K562 (cell line): ENCODE measurements around the gene NECTIN2. TPM values are rescaled to one million over a fixed set of nuclear protein-coding genes. Genes with fewer than 3 reads are reported as not detected.
A peak's percentile ranks its signal among the peaks of the same experiment; 100 is the strongest.

ENCODE experiments used
- DDX20 ChIP-seq: fragments of 450-650 bp; IDR thresholded peaks from 2 replicates; pipeline ENCODE4 v1.6.1; 2016; ENCODE audit warnings: missing genetic modification characterization, low read depth, mild to moderate bottlenecking, missing compliant biosample characterization, moderate library complexity
- KLF1 ChIP-seq: fragments of 450-650 bp; IDR thresholded peaks from 2 replicates; pipeline ENCODE4 v1.6.1; 2016; ENCODE audit warnings: missing genetic modification characterization, missing compliant biosample characterization
- MAFG ChIP-seq: fragments of 450-650 bp; conservative IDR thresholded peaks from 2 replicates; pipeline ENCODE4 v1.6.1; 2016; ENCODE audit warnings: missing genetic modification characterization, missing compliant biosample characterization
- NRF1 ChIP-seq, 2 experiments: fragments of 450-650 bp; IDR thresholded peaks in 1 of 2; conservative IDR thresholded peaks in 1 of 2; 2 replicates each; pipeline ENCODE4 v1.6.1; 2014; ENCODE audit warnings: mild to moderate bottlenecking in 2 of 2
- TAL1 ChIP-seq: fragments of 450-650 bp; IDR thresholded peaks from 2 replicates; pipeline ENCODE4 v1.6.1; 2016; ENCODE audit warnings: mild to moderate bottlenecking
- ZBTB7A ChIP-seq: IDR thresholded peaks from 2 replicates; pipeline ENCODE4 v1.6.1; 2011; ENCODE audit warnings: low read depth, mild to moderate bottlenecking, low read length, moderate library complexity, borderline replicate concordance; ENCODE audit not compliant: control insufficient read depth
- ZNF12 ChIP-seq: sonication (generic); formaldehyde crosslinking; IDR thresholded peaks from 2 replicates; pipeline ENCODE4 v1.4.0; 2020; ENCODE audit warnings: mild to moderate bottlenecking, missing genetic modification reagents
- polyA plus RNA-seq, 8 experiments: library from polyadenylated mRNA; depleted of rRNA in 4 of 8; stranded (reverse) in 5 of 8; unstranded in 3 of 8; fragments of >200 nt; fragmentation: Nextera tagmentation in 2 of 8; fragmentation: Illumina TruSeq in 1 of 8; extraction: Ambion mirVana in 2 of 8; extraction: Trizol in 1 of 8; gene quantifications; 2 replicates each; pipeline versions ENCODE4 v1.2.1 to v1.2.3, GENCODE V29; 2011 to 2014; ENCODE audit warnings: inconsistent platforms in 1 of 8, missing spikeins in 1 of 8
- total RNA-seq, 7 experiments: library from RNA; depleted of rRNA in 6 of 7; stranded (reverse); fragments of >200 nt in 6 of 7; fragmentation: Illumina TruSeq in 2 of 7; extraction: Trizol in 2 of 7; gene quantifications; 2 replicates each; pipeline versions ENCODE4 v1.2.1 to v1.2.3, GENCODE V29; 2011 to 2021; ENCODE audit warnings: low replicate concordance in 1 of 7
- TF ChIP-seq, protein P1 (sequence below): fragments of 450-650 bp; IDR thresholded peaks from 2 replicates; pipeline ENCODE4 v1.6.1; 2016; ENCODE audit warnings: low read depth
- TF ChIP-seq, protein P2 (sequence below), 2 experiments: fragments of 450-650 bp; IDR thresholded peaks; 2 replicates each; pipeline ENCODE4 v1.6.1; 2016; ENCODE audit warnings: mild to moderate bottlenecking in 2 of 2, borderline replicate concordance in 1 of 2, low read depth in 1 of 2, moderate library complexity in 1 of 2

Gene NECTIN2
- total and polyA plus RNA-seq, 9 of the 15 experiments (the other 6 are each of a cell fraction or from before 2014, with no cell fraction given) = 3.9 to 94.9 (median 34.9) TPM

DNA sequence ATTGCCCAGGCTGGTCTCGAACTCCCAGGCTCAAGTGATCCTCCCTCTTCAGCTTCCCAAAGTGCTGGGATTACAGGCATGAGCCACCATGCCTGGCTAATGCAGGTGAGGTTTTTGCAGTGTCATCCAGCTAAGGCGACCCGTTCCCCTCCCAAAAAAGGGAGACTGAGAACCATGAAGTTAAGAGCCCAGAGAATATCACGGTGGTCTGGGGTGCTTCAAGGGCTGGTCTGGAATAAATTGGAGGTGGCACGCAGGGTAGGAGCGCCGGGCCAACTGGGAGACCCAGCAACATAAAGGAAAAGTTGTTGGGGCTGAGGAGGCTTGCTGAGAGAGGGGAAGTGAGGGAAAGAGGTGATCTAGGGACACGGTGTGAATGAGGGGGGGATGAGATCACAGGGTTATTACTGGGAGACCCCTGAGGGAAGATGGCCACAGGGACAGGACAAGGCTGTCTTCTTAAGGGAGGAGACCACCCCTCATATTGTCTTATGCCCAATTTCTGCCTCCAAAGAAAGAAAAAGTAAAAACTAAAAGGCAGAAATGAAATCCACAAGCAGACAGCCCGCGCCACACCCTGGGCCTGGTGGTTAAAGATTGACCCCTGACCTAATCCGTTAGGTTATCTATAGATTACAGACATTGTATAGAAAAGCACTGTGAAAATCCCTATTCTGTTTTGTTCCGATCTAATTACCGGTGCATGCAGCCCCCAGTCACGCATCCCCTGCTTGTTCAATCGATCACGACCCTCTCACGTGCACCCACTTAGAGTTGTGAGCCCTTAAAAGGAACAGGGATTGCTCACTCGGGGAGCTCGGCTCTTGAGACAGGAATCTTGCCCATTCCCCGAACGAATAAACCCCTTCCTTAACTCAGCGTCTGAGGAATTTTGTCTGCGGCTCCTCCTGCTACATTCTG lies 67.7 kb downstream of the NECTIN2 start (continued):
- 0 out of 2 replicates have a peak, but pooled peaks have one; percentile 14 for TF ChIP-seq DDX20 (tag)
- peak; percentile 95 for TF ChIP-seq MAFG (tag)
- peak; percentile 70; the same call in 1 of the 2 replicates for TF ChIP-seq ZNF12 (CRISPR knock-in tag)
- 0 out of 2 replicates have a peak, but pooled peaks have one; percentile 49 for TF ChIP-seq ZBTB7A
- TF ChIP-seq, protein P1, sequence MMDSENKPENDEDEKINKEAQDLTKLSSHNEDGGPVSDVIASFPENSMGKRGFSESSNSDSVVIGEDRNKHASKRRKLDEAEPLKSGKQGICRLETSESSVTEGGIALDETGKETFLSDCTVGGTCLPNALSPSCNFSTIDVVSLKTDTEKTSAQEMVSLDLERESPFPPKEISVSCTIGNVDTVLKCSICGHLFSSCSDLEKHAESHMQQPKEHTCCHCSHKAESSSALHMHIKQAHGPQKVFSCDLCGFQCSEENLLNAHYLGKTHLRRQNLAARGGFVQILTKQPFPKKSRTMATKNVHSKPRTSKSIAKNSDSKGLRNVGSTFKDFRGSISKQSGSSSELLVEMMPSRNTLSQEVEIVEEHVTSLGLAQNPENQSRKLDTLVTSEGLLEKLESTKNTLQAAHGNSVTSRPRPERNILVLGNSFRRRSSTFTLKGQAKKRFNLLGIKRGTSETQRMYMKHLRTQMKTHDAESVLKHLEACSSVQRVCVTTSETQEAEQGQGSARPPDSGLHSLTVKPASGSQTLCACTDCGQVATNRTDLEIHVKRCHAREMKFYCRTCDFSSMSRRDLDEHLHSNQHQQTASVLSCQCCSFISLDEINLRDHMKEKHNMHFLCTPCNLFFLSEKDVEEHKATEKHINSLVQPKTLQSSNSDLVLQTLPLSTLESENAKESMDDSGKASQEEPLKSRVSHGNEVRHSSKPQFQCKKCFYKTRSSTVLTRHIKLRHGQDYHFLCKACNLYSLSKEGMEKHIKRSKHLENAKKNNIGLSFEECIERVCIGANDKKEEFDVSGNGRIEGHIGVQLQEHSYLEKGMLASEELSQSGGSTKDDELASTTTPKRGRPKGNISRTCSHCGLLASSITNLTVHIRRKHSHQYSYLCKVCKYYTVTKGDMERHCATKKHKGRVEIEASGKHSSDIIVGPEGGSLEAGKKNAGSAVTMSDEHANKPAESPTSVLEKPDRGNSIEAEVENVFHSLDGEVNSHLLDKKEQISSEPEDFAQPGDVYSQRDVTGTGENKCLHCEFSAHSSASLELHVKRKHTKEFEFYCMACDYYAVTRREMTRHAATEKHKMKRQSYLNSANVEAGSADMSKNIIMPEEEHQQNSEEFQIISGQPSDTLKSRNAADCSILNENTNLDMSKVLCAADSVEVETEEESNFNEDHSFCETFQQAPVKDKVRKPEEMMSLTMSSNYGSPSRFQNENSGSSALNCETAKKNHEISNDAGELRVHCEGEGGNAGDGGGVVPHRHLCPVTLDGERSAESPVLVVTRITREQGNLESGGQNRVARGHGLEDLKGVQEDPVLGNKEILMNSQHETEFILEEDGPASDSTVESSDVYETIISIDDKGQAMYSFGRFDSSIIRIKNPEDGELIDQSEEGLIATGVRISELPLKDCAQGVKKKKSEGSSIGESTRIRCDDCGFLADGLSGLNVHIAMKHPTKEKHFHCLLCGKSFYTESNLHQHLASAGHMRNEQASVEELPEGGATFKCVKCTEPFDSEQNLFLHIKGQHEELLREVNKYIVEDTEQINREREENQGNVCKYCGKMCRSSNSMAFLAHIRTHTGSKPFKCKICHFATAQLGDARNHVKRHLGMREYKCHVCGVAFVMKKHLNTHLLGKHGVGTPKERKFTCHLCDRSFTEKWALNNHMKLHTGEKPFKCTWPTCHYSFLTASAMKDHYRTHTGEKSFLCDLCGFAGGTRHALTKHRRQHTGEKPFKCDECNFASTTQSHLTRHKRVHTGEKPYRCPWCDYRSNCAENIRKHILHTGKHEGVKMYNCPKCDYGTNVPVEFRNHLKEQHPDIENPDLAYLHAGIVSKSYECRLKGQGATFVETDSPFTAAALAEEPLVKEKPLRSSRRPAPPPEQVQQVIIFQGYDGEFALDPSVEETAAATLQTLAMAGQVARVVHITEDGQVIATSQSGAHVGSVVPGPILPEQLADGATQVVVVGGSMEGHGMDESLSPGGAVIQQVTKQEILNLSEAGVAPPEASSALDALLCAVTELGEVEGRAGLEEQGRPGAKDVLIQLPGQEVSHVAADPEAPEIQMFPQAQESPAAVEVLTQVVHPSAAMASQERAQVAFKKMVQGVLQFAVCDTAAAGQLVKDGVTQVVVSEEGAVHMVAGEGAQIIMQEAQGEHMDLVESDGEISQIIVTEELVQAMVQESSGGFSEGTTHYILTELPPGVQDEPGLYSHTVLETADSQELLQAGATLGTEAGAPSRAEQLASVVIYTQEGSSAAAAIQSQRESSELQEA = peak; percentile 52; the same call in 1 of the 2 replicates
- peak; percentile 92; the same call in 1 of the 2 replicates for TF ChIP-seq KLF1 (tag)
- peak; percentile 87 for TF ChIP-seq TAL1
- TF ChIP-seq NRF1 (conservative IDR thresholded peaks at IDR 0.05 in 1 of 2, IDR thresholded peaks at IDR 0.05 in 1 of 2) = peak in 1 of 2 experiments; percentile 32; a peak in 1 of 4 replicates
- TF ChIP-seq, protein P2, sequence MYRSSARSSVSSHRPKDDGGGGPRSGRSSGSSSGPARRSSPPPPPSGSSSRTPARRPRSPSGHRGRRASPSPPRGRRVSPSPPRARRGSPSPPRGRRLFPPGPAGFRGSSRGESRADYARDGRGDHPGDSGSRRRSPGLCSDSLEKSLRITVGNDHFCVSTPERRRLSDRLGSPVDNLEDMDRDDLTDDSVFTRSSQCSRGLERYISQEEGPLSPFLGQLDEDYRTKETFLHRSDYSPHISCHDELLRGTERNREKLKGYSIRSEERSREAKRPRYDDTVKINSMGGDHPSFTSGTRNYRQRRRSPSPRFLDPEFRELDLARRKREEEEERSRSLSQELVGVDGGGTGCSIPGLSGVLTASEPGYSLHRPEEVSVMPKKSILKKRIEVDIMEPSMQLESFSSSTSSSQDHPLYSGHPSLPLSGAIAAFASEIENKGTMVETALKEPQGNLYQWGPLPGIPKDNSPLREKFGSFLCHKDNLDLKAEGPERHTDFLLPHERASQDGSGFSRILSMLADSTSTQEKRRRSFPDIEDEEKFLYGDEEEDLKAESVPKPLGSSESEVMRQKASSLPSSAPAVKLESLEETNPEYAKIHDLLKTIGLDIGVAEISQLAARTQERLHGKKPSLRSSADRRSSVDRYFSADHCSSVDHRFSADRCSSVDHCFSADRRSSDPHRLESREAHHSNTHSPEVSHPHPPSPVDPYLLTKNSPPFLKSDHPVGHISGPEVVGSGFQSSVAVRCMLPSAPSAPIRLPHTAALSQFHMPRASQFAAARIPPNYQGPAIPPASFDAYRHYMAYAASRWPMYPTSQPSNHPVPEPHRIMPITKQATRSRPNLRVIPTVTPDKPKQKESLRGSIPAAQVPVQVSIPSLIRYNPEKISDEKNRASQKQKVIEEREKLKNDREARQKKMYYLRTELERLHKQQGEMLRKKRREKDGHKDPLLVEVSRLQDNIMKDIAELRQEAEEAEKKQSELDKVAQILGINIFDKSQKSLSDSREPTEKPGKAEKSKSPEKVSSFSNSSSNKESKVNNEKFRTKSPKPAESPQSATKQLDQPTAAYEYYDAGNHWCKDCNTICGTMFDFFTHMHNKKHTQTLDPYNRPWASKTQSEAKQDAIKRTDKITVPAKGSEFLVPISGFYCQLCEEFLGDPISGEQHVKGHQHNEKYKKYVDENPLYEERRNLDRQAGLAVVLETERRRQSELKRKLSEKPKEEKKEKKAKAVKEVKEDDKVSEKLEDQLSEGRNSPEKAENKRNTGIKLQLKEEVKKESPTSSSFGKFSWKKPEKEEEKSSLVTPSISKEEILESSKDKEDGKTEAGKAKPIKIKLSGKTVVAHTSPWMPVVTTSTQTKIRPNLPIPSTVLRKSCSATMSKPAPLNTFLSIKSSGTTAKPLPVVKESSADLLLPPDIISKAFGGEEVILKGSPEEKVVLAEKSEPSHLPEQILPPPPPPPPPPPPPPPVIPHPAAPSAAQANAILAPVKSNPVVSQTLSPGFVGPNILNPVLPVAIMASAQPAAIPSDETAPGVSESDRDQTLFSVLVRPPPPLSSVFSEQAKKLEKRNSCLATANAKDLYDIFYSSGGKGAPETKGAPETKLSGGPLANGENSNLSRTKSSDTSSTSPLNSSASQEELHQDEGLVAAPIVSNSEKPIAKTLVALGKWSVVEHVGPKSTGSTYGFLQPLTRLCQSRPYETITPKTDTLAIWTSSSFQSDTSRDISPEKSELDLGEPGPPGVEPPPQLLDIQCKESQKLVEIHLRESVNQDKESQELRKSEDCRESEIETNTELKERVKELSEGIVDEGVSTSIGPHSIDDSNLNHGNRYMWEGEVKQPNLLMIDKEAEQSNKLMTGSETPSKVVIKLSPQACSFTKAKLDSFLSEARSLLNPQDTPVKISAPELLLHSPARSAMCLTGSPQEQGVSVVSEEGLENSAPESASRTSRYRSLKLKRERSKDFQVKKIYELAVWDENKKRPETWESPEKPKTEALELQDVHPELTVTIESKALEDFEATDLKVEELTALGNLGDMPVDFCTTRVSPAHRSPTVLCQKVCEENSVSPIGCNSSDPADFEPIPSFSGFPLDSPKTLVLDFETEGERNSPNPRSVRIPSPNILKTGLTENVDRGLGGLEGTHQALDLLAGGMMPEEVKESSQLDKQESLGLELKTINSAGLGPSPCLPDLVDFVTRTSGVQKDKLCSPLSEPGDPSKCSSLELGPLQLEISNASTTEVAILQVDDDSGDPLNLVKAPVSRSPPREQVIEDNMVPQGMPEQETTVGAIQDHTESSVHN (IDR thresholded peaks at IDR 0.05; ENCODE audit: borderline replicate concordance in 1 of 2, low read depth in 1 of 2) = peak in 1 of 2 experiments; percentile 41; a peak in 2 of 4 replicates
